ENCODE measurements around the gene DACH1. TPM values are rescaled to one million over a fixed set of nuclear protein-coding genes. Genes with fewer than 3 reads are reported as not detected.

DACH1 gene
- polyA plus RNA-seq, 3 donors = 0.03 to 0.69 (median 0.26) TPM

DNA sequence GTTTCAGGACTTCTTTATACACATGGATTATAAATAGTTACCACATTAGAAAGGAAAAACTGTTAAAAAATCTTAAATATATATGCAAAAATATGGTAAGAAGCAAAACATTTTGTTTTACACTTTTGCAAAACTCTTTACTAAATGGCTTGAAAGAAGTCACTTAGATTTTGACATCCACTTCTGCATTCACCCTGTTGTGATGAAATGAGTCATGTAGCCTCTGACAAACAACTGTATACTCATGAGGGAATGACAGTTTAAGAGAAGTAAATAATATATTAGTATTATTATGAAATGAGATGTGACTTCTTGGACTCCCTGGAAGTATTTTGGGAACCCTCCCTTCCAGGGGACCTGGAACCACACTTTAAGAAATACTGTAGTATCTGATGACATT is 275.6 kb downstream of the DACH1 start:
- Histone ChIP-seq H3K4me2 (replicated peaks; ENCODE audit: extremely low read depth, low read length, poor library complexity, severe bottlenecking) (no peak overlapping the region), H3K27ac (ENCODE audit: low read depth in 1 of 2, low read length in 2 of 2) (peak overlapping the region in 1 of 2 donors; percentile 60), H3K4me1 (ENCODE audit: control insufficient read depth in 1 of 2, insufficient read depth in 2 of 2, low read length in 2 of 2) (peaks cover 5 to 17% of the 10 kb centered on the region in 2 donors), H3K79me2 (ENCODE audit: insufficient read depth, low read length) (no peaks in the 10 kb centered on the region), H3K9me3 (replicated peaks in 1 of 2; ENCODE audit: control insufficient read depth in 1 of 2, insufficient read depth in 1 of 2, low read length in 2 of 2) (no peaks in the 10 kb centered on the region), H2AFZ (ENCODE audit: insufficient read depth, low read depth, low read length, poor library complexity, severe bottlenecking) (no peak overlapping the region), H3K36me3 (replicated peaks in 1 of 2; ENCODE audit: control insufficient read depth in 1 of 2, insufficient read depth in 2 of 2, low read length in 2 of 2) (no peaks in the 10 kb centered on the region), H3K27me3 (ENCODE audit: control insufficient read depth in 2 of 2, insufficient read depth in 2 of 2, low read length in 2 of 2) (no peaks in the 10 kb centered on the region), H3K4me3 (replicated peaks in 1 of 3; ENCODE audit: low read depth in 2 of 3, low read length in 3 of 3) (no peak overlapping the region), H3K9ac (ENCODE audit: insufficient read depth, low read length, poor library complexity, severe bottlenecking) (no peak overlapping the region), H4K20me1 (ENCODE audit: insufficient read depth, low read length) (no peaks in the 10 kb centered on the region)
- H3K27me3 Mint-ChIP-seq (ENCODE audit: low read depth in 3 of 3) = peaks cover 0 to 2% (median 1%) of the 10 kb centered on the region in 3 donors
- H3K4me1 Mint-ChIP-seq = peaks cover 10% of the 10 kb centered on the region
- TF ChIP-seq, protein P1, sequence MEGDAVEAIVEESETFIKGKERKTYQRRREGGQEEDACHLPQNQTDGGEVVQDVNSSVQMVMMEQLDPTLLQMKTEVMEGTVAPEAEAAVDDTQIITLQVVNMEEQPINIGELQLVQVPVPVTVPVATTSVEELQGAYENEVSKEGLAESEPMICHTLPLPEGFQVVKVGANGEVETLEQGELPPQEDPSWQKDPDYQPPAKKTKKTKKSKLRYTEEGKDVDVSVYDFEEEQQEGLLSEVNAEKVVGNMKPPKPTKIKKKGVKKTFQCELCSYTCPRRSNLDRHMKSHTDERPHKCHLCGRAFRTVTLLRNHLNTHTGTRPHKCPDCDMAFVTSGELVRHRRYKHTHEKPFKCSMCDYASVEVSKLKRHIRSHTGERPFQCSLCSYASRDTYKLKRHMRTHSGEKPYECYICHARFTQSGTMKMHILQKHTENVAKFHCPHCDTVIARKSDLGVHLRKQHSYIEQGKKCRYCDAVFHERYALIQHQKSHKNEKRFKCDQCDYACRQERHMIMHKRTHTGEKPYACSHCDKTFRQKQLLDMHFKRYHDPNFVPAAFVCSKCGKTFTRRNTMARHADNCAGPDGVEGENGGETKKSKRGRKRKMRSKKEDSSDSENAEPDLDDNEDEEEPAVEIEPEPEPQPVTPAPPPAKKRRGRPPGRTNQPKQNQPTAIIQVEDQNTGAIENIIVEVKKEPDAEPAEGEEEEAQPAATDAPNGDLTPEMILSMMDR (IDR thresholded peaks at IDR 0.05) = no peak
- no peak overlapping the region for H3K4me3 Mint-ChIP-seq
- H3K36me3 Mint-ChIP-seq = no peaks in the 10 kb centered on the region
- intact Hi-C loops (cut with micrococcal nuclease) = no loop called here
- peak overlapping the region; percentile 36 to 82 (median 66) for H3K27ac Mint-ChIP-seq
- peaks cover 0 to 2% (median 0%) of the 10 kb centered on the region in 7 donors for H3K9me3 Mint-ChIP-seq
- DNase-seq = peak; percentile 55 to 81 (median 64)

DNA sequence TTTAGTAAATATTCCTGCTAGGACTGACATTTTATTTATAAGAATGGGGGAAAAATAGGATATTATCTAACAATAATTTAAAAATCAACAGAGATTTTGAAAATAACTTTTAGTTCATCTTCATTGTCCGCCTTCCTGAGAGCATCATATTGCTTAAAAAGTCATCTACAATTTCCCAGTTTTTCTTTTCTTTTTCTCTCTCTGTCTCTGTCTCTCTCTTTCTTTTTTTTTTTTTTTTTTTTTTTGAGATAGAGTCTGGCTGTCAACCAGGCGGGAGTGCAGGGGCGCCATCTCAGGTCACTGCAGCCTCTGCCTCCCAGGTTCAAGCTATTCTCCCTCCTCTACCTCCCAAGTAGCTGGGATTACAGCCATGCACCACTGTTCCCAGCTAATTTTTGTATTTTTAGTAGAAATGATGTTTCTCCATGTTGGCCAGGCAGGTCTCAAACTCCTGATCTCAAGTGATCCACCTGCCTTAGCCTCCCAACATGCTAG is 276.3 kb downstream of the DACH1 start:
- H3K27ac Mint-ChIP-seq = peak overlapping the region in 4 of 7 donors; percentile 30 to 47 (median 44)
- Histone ChIP-seq H3K4me3 (replicated peaks in 1 of 3; ENCODE audit: low read depth in 2 of 3, low read length in 3 of 3) (no peak overlapping the region), H3K36me3 (replicated peaks in 1 of 2; ENCODE audit: control insufficient read depth in 1 of 2, insufficient read depth in 2 of 2, low read length in 2 of 2) (no peaks in the 10 kb centered on the region), H3K9ac (ENCODE audit: insufficient read depth, low read length, poor library complexity, severe bottlenecking) (no peak overlapping the region), H3K4me1 (ENCODE audit: control insufficient read depth in 1 of 2, insufficient read depth in 2 of 2, low read length in 2 of 2) (peaks cover 5 to 17% of the 10 kb centered on the region in 2 donors), H3K9me3 (replicated peaks in 1 of 2; ENCODE audit: control insufficient read depth in 1 of 2, insufficient read depth in 1 of 2, low read length in 2 of 2) (no peaks in the 10 kb centered on the region), H3K27ac (ENCODE audit: low read depth in 1 of 2, low read length in 2 of 2) (no peak overlapping the region), H2AFZ (ENCODE audit: insufficient read depth, low read depth, low read length, poor library complexity, severe bottlenecking) (no peak overlapping the region), H3K79me2 (ENCODE audit: insufficient read depth, low read length) (no peaks in the 10 kb centered on the region), H3K4me2 (replicated peaks; ENCODE audit: extremely low read depth, low read length, poor library complexity, severe bottlenecking) (no peak overlapping the region), H3K27me3 (ENCODE audit: control insufficient read depth in 2 of 2, insufficient read depth in 2 of 2, low read length in 2 of 2) (no peaks in the 10 kb centered on the region), H4K20me1 (ENCODE audit: insufficient read depth, low read length) (no peaks in the 10 kb centered on the region)
- DNase-seq = no peak
- intact Hi-C loops (cut with micrococcal nuclease) = no loop called here
- peaks cover 10% of the 10 kb centered on the region for H3K4me1 Mint-ChIP-seq
- TF ChIP-seq, protein P1 (IDR thresholded peaks at IDR 0.05) = no peak
- peaks cover 0 to 2% (median 1%) of the 10 kb centered on the region in 3 donors for H3K27me3 Mint-ChIP-seq (ENCODE audit: low read depth in 3 of 3)
- no CpG with 5 or more reads among the region's 3 CpGs for WGBS (ENCODE audit: insufficient coverage)
- peaks cover 0 to 2% (median 0%) of the 10 kb centered on the region in 7 donors for H3K9me3 Mint-ChIP-seq
- H3K4me3 Mint-ChIP-seq = no peak overlapping the region
- no peaks in the 10 kb centered on the region for H3K36me3 Mint-ChIP-seq

All from CD14-positive monocyte (primary cell).